ENCODE results near the gene FTCD. TPM values are rescaled to one million over a fixed set of nuclear protein-coding genes. Genes with fewer than 3 reads are reported as not detected.
"Not testable (repeated sequence)": the region's sequence is repeated elsewhere in the genome, so short reads cannot be mapped to it uniquely, and the experiment has no call there.

FTCD gene
- total RNA-seq = under 1 TPM in 1 of 2 donors, not detected in 1; 0.24 TPM

GRCh38 chr21:46155514-46156377, at the start of gene FTCD:
FTCD (minus strand) TSS chr21:46155579; CDS start chr21:46155523, 56 bp downstream.
- no peak for TF ChIP-seq CTCF (IDR thresholded peaks at IDR 0.05)
- Histone ChIP-seq H3K9me3 (no peaks in the 10 kb centered on the region), H3K36me3 (no peaks in the 10 kb centered on the region), H3K27ac (no peak within 1 kb of the TSS), H3K27me3 (no peaks in the 10 kb centered on the region), H3K4me3 (no peak within 1 kb of the TSS), H3K4me1 (peaks cover 0 to 12% of the 10 kb centered on the region in 2 donors)
- no peak for DNase-seq (ENCODE audit: low spot score)

- H3K4me1 ChIP-seq = no peaks in the 10 kb centered on the region
- DNase-seq (ENCODE audit: low spot score) = no peak
- no peak overlapping the region for H3K4me3 ChIP-seq
- no peak for TF ChIP-seq CTCF (IDR thresholded peaks at IDR 0.05)
- no peaks in the 10 kb centered on the region for H3K27me3 ChIP-seq
- no peak overlapping the region for H3K27ac ChIP-seq
- peaks cover 69% of the 10 kb centered on the region for H3K36me3 ChIP-seq
- H3K9me3 ChIP-seq = no peaks in the 10 kb centered on the region
Observed at GRCh38 chr21:46205166-46205565, 49.8 kb upstream of the FTCD start.

GRCh38 chr21:46203203-46203600, 47.8 kb upstream of the FTCD start:
- H3K4me3 ChIP-seq = no peak overlapping the region
- H3K4me1 ChIP-seq = no peaks in the 10 kb centered on the region
- TF ChIP-seq CTCF (IDR thresholded peaks at IDR 0.05) = no peak
- DNase-seq (ENCODE audit: low spot score) = no peak
- H3K9me3 ChIP-seq = no peaks in the 10 kb centered on the region
- no peaks in the 10 kb centered on the region for H3K27me3 ChIP-seq
- H3K27ac ChIP-seq = peak overlapping the region in 1 of 2 donors; percentile 27
- peaks cover 60% of the 10 kb centered on the region for H3K36me3 ChIP-seq

GRCh38 chr21:46202592-46203202, 47.3 kb upstream of the FTCD start:
- H3K27me3 ChIP-seq = no peaks in the 10 kb centered on the region
- H3K4me3 ChIP-seq = no peak overlapping the region
- no peaks in the 10 kb centered on the region for H3K4me1 ChIP-seq
- no peak for TF ChIP-seq CTCF (IDR thresholded peaks at IDR 0.05)
- peak overlapping the region in 1 of 2 donors; percentile 31 for H3K27ac ChIP-seq
- H3K9me3 ChIP-seq = no peaks in the 10 kb centered on the region
- H3K36me3 ChIP-seq = peaks cover 61% of the 10 kb centered on the region
- DNase-seq (ENCODE audit: low spot score) = no peak

GRCh38 chr21:46200877-46201803, 45.8 kb upstream of the FTCD start:
- not testable (repeated sequence) for DNase-seq (ENCODE audit: low spot score); H3K27ac ChIP-seq; H3K27me3 ChIP-seq; H3K4me1 ChIP-seq; H3K9me3 ChIP-seq; H3K4me3 ChIP-seq
- peaks cover 61% of the 10 kb centered on the region for H3K36me3 ChIP-seq

Measured in right atrium auricular region (tissue), 2 donors.